ENCODE results near the gene PALM2AKAP2.

GRCh38 chr9:109742776-109743348, 37.1 kb upstream of the PALM2AKAP2 start:
- TF ChIP-seq CTCF (conservative IDR thresholded peaks at IDR 0.05; ENCODE audit: low read length) (no peak), EZH2phosphoT487 (IDR thresholded peaks at IDR 0.05; ENCODE audit: borderline replicate concordance) (no peak)
